H1 (cell line): ENCODE data around the gene PSAP. TPM values are rescaled to one million over a fixed set of nuclear protein-coding genes. Genes with fewer than 3 reads are reported as not detected.

Experiments used
- CTCF ChIA-PET: fragments of 300-600 bp; sonication (Branson Sonifier 250); formaldehyde crosslinking; loops from one replicate; lab custom pipeline; 2021; ENCODE audit not compliant: partially characterized antibody; lab: Charles Lee
- POLR2A ChIA-PET: fragments of 300-600 bp; sonication (Branson Sonifier 250); formaldehyde crosslinking; loops from one replicate; lab custom pipeline; 2021; ENCODE audit warnings: inconsistent platforms; ENCODE audit not compliant: partially characterized antibody; lab: Charles Lee
- DNase-seq, 2 experiments: peaks; one replicate each; pipeline versions ENCODE4 v3.0.0 to v3.0.0-alpha.2; 2010 to 2022; ENCODE audit warnings: low spot score in 2 of 2, low read depth in 1 of 2, mixed read lengths in 1 of 2
- FAIRE-seq: peaks from 2 replicates; lab custom pipeline; 2011; peaks lifted over from hg19 to GRCh38; lab: Jason Lieb, UNC
- H2AFZ ChIP-seq: 2 replicates; pipeline ENCODE4 v1.8.1; 2012; ENCODE audit warnings: low read length, inconsistent platforms
- H2AK5ac ChIP-seq: 2 replicates; pipeline ENCODE4 v1.6.1; 2013; ENCODE audit warnings: low read depth, low read length
- H2BK120ac ChIP-seq: replicated peaks from 2 replicates; pipeline ENCODE3; 2013; ENCODE audit warnings: low read depth, low read length, inconsistent platforms
- H2BK12ac ChIP-seq: 2 replicates; pipeline ENCODE4 v1.6.1; 2013; ENCODE audit warnings: low read depth, low read length
- H2BK15ac ChIP-seq: 2 replicates; pipeline ENCODE4 v1.6.1; 2013; ENCODE audit warnings: low read length
- H2BK20ac ChIP-seq: 2 replicates; pipeline ENCODE4 v1.6.1; 2013; ENCODE audit warnings: low read length
- H2BK5ac ChIP-seq: 2 replicates; pipeline ENCODE4 v1.6.1; 2013; ENCODE audit warnings: low read depth, low read length
- H3K14ac ChIP-seq: 2 replicates; pipeline ENCODE4 v1.6.1; 2013; ENCODE audit warnings: inconsistent platforms; ENCODE audit not compliant: insufficient read length
- H3K18ac ChIP-seq: 2 replicates; pipeline ENCODE4 v1.6.1; 2013; ENCODE audit warnings: low read length; ENCODE audit errors: extremely low read depth
- H3K23ac ChIP-seq: 2 replicates; pipeline ENCODE4 v1.6.1; 2013; ENCODE audit warnings: inconsistent platforms; ENCODE audit not compliant: insufficient read length
- H3K23me2 ChIP-seq: 2 replicates; pipeline ENCODE4 v1.6.1; 2013; ENCODE audit warnings: low read depth, low read length
- H3K27ac ChIP-seq: 2 replicates; pipeline ENCODE4 v1.6.1; 2011; ENCODE audit warnings: low read depth, low read length, inconsistent platforms
- H3K27me3 ChIP-seq, 4 experiments: replicated peaks in 1 of 4; 1 replicate in 1 of 4; 2 replicates in 3 of 4; pipeline versions ENCODE4 v1.6.1 to v1.8.1; 2011 to 2013; ENCODE audit warnings: low read length in 3 of 4, mild to moderate bottlenecking in 3 of 4, inconsistent platforms in 2 of 4, mixed read lengths in 2 of 4, moderate library complexity in 1 of 4; ENCODE audit not compliant: control insufficient read depth in 3 of 4, insufficient read depth in 3 of 4; ENCODE audit errors: extremely low read depth in 1 of 4
- H3K36me3 ChIP-seq, 4 experiments: 2 replicates each; pipeline versions ENCODE4 v1.6.1 to v1.8.1; 2011 to 2013; ENCODE audit warnings: mild to moderate bottlenecking in 4 of 4, low read length in 3 of 4, moderate library complexity in 2 of 4, control low read depth in 1 of 4, inconsistent platforms in 1 of 4; ENCODE audit not compliant: insufficient read depth in 4 of 4, control insufficient read depth in 2 of 4
- H3K4ac ChIP-seq: replicated peaks from 2 replicates; pipeline ENCODE3; 2013; ENCODE audit warnings: low read length, low read depth, mixed read lengths, inconsistent platforms; ENCODE audit not compliant: insufficient read length
- H3K4me1 ChIP-seq, 4 experiments: replicated peaks in 1 of 4; 1 replicate in 1 of 4; 2 replicates in 3 of 4; pipeline versions ENCODE4 v1.6.1 to v1.8.1; 2011 to 2013; ENCODE audit warnings: low read length in 3 of 4, inconsistent platforms in 2 of 4, mixed read lengths in 1 of 4; ENCODE audit not compliant: insufficient read depth in 4 of 4, control insufficient read depth in 3 of 4
- H3K4me2 ChIP-seq, 2 experiments: 2 replicates each; pipeline versions ENCODE4 v1.6.1 to v1.8.1; 2011 to 2013; ENCODE audit warnings: low read depth in 2 of 2, low read length in 2 of 2, control low read depth in 1 of 2, inconsistent platforms in 1 of 2, mild to moderate bottlenecking in 1 of 2; ENCODE audit not compliant: insufficient read depth in 1 of 2
- H3K4me3 ChIP-seq, 4 experiments: fragments of 200-600, 300-600 bp in 1 of 4; sonication (generic), shearing (Covaris generic), sonication (Bioruptor Twin) in 1 of 4; 2 replicates each; pipeline versions ENCODE4 v1.5.1 to v1.8.1; 2011 to 2016; ENCODE audit warnings: low read length in 4 of 4, low read depth in 3 of 4, control low read depth in 2 of 4, inconsistent platforms in 2 of 4, mild to moderate bottlenecking in 2 of 4, mixed read lengths in 1 of 4, moderate library complexity in 1 of 4; ENCODE audit not compliant: insufficient read depth in 2 of 4; ENCODE audit errors: extremely low read depth in 1 of 4
- H3K56ac ChIP-seq: replicated peaks from 2 replicates; pipeline ENCODE3; 2013; ENCODE audit warnings: low read depth, mild to moderate bottlenecking, mixed read lengths, low read length, inconsistent platforms; ENCODE audit not compliant: insufficient read length
- H3K79me1 ChIP-seq: 2 replicates; pipeline ENCODE4 v1.6.1; 2013; ENCODE audit warnings: low read depth, low read length, control low read depth
- H3K79me2 ChIP-seq, 2 experiments: 2 replicates each; pipeline versions ENCODE4 v1.6.1 to v1.8.1; 2012 to 2013; ENCODE audit warnings: low read length in 2 of 2, mild to moderate bottlenecking in 2 of 2, inconsistent platforms in 1 of 2; ENCODE audit not compliant: insufficient read depth in 2 of 2, control insufficient read depth in 1 of 2
- H3K9ac ChIP-seq, 4 experiments: replicated peaks in 1 of 4; 1 replicate in 1 of 4; 2 replicates in 3 of 4; pipeline versions ENCODE4 v1.6.1 to v1.8.1; 2011 to 2013; ENCODE audit warnings: low read depth in 3 of 4, low read length in 3 of 4, control low read depth in 2 of 4, mild to moderate bottlenecking in 2 of 4, moderate library complexity in 2 of 4, inconsistent platforms in 1 of 4; ENCODE audit errors: extremely low read depth in 1 of 4
- H3K9me3 ChIP-seq, 2 experiments: 2 replicates each; pipeline versions ENCODE4 v1.6.1 to v1.8.1; 2012 to 2013; ENCODE audit warnings: mild to moderate bottlenecking in 2 of 2, moderate library complexity in 2 of 2, control low read depth in 1 of 2, inconsistent platforms in 1 of 2, low read depth in 1 of 2, low read length in 1 of 2, mixed read lengths in 1 of 2; ENCODE audit not compliant: insufficient read depth in 2 of 2
- H4K20me1 ChIP-seq, 2 experiments: replicated peaks in 1 of 2; 2 replicates each; pipeline versions ENCODE3 to v1.8.1; 2011 to 2013; ENCODE audit warnings: inconsistent platforms in 2 of 2, low read length in 2 of 2, mild to moderate bottlenecking in 1 of 2; ENCODE audit not compliant: insufficient read depth in 2 of 2, control insufficient read depth in 1 of 2
- H4K5ac ChIP-seq: 2 replicates; pipeline ENCODE4 v1.6.1; 2013; ENCODE audit warnings: low read length, low read depth, mixed read lengths, inconsistent platforms; ENCODE audit not compliant: insufficient read length
- H4K8ac ChIP-seq: 2 replicates; pipeline ENCODE4 v1.8.0; 2013; ENCODE audit warnings: mild to moderate bottlenecking, moderate library complexity, low read length, inconsistent platforms; ENCODE audit not compliant: insufficient read depth; ENCODE audit errors: extremely low read depth
- H4K91ac ChIP-seq: replicated peaks from 2 replicates; pipeline ENCODE3; 2013; ENCODE audit warnings: low read length, mixed read lengths, inconsistent platforms; ENCODE audit not compliant: insufficient read length
- BACH1 ChIP-seq: IDR thresholded peaks from 2 replicates; pipeline ENCODE4 v1.6.1; 2012; ENCODE audit warnings: low read length, improper control_type of control experiment
- BRCA1 ChIP-seq: IDR thresholded peaks from 2 replicates; pipeline ENCODE4 v1.6.1; 2012; ENCODE audit warnings: low read depth, low read length, improper control_type of control experiment
- CBX5 ChIP-seq: fragments of 300-800, 300-1000 bp; sonication (generic); IDR thresholded peaks from 2 replicates; pipeline ENCODE4 v1.7.1; 2016; ENCODE audit warnings: antibody characterized with exemption, low read length, low read depth
- CTBP2 ChIP-seq: IDR thresholded peaks from 2 replicates; pipeline ENCODE4 v1.7.0; 2011; ENCODE audit warnings: borderline replicate concordance, mild to moderate bottlenecking, moderate library complexity, mixed read lengths, low read length; ENCODE audit not compliant: insufficient read depth, insufficient read length
- GTF2F1 ChIP-seq: IDR thresholded peaks from 2 replicates; pipeline ENCODE4 v1.6.1; 2012; ENCODE audit warnings: low read depth, low read length, improper control_type of control experiment, borderline replicate concordance
- HDAC2 ChIP-seq, 2 experiments: fragments of 300-600 bp in 1 of 2; sonication (generic) in 1 of 2; IDR thresholded peaks; 2 replicates each; pipeline ENCODE4 v1.6.1; 2011 to 2012; ENCODE audit warnings: low read depth in 2 of 2, low read length in 2 of 2, mild to moderate bottlenecking in 2 of 2, moderate library complexity in 2 of 2, borderline replicate concordance in 1 of 2, inconsistent platforms in 1 of 2
- KDM4A ChIP-seq: IDR thresholded peaks from one replicate; pipeline ENCODE4 v1.7.1; 2012; ENCODE audit warnings: low read depth, mild to moderate bottlenecking, moderate library complexity, low read length, inconsistent platforms; ENCODE audit not compliant: severe bottlenecking
- KDM5A ChIP-seq: fragments of 200-600 bp; IDR thresholded peaks from 2 replicates; pipeline ENCODE4 v1.7.1; 2012; ENCODE audit warnings: mild to moderate bottlenecking, low read length, inconsistent platforms, mixed read lengths
- MAFK ChIP-seq: IDR thresholded peaks from 2 replicates; pipeline ENCODE4 v1.6.1; 2012; ENCODE audit warnings: low read depth, mild to moderate bottlenecking, improper control_type of control experiment, low read length
- POLR2A ChIP-seq, 2 experiments: IDR thresholded peaks; 1 replicate in 1 of 2; 2 replicates in 1 of 2; pipeline ENCODE4 v1.6.1; 2011; ENCODE audit warnings: low read depth in 2 of 2, low read length in 2 of 2, mild to moderate bottlenecking in 2 of 2; ENCODE audit errors: control extremely low read depth in 1 of 2
- RAD21 ChIP-seq, 2 experiments: IDR thresholded peaks in 1 of 2; conservative IDR thresholded peaks in 1 of 2; 2 replicates each; pipeline ENCODE4 v1.6.1; 2011; ENCODE audit warnings: low read depth in 2 of 2, low read length in 2 of 2, improper control_type of control experiment in 1 of 2, inconsistent platforms in 1 of 2, mild to moderate bottlenecking in 1 of 2, moderate library complexity in 1 of 2
- RBBP5 ChIP-seq: IDR thresholded peaks from 2 replicates; pipeline ENCODE4 v1.7.1; 2012; ENCODE audit warnings: low read depth, mild to moderate bottlenecking, inconsistent platforms, low read length, moderate library complexity, borderline replicate concordance
- SIN3A ChIP-seq, 2 experiments: IDR thresholded peaks in 1 of 2; conservative IDR thresholded peaks in 1 of 2; 2 replicates each; pipeline ENCODE4 v1.6.1; 2011 to 2012; ENCODE audit warnings: low read length in 2 of 2, improper control_type of control experiment in 1 of 2, low read depth in 1 of 2, mild to moderate bottlenecking in 1 of 2
- SUZ12 ChIP-seq: fragments of 200-600 bp; sonication (generic); IDR thresholded peaks from 2 replicates; pipeline ENCODE4 v1.6.1; 2012; ENCODE audit warnings: mild to moderate bottlenecking, inconsistent platforms, low read length, moderate library complexity, mixed read lengths
- WGBS, 2 experiments: shearing (Covaris generic) in 1 of 2; methylation state at CpG; one replicate each; pipeline versions ENCODE4 v1.1.6 to v1.1.7; 2013 to 2015; ENCODE audit warnings: low lambda C conversion rate in 2 of 2, mixed read lengths in 2 of 2, inconsistent platforms in 1 of 2, low coverage in 1 of 2, missing lambda C conversion rate in 1 of 2; ENCODE audit not compliant: insufficient replicate concordance in 2 of 2, insufficient coverage in 1 of 2, insufficient read length in 1 of 2; ENCODE audit errors: extremely low coverage in 1 of 2, missing lambda C conversion rate in 1 of 2; 5-methylcytosine and 5-hydroxymethylcytosine counted together
- polyA plus RNA-seq, 7 experiments: library from polyadenylated mRNA; depleted of rRNA in 3 of 7; stranded (reverse) in 5 of 7; unstranded in 2 of 7; fragments of >200 nt in 5 of 7; fragments of 200-250 nt in 2 of 7; gene quantifications; 1 replicate in 5 of 7; 2 replicates in 1 of 7; 4 replicates in 1 of 7; pipeline versions ENCODE4 v1.2.1 to v1.2.3, GENCODE V29; 2011 to 2013; ENCODE audit warnings: missing spikeins in 2 of 7, mixed read lengths in 2 of 7
- total RNA-seq: library from RNA; stranded (reverse); fragmentation: NEBNext Ultra II Directional; extraction: Animal tissue kit (Norgen Biotek cat#: 25700); gene quantifications from 2 replicates; pipeline ENCODE4 v1.2.1, GENCODE V29; 2021

PSAP gene
- total and polyA plus RNA-seq, 2 of the 8 experiments (the other 6 are each of a cell fraction or from before 2014, with no cell fraction given) = 386 to 504 TPM

GRCh38 chr10:71799112-71799511, 51.9 kb downstream of the PSAP start:
- no peak overlapping the region for H3K4me3 ChIP-seq
- H3K23me2 ChIP-seq = no peaks in the 10 kb centered on the region
- H2BK20ac ChIP-seq = no peak overlapping the region
- DNase-seq (no peak), FAIRE-seq (no peak)
- WGBS, 2 experiments = 98% methylated on average over 5 of the region's 10 CpGs; no CpG with 5 or more reads in 1 of the 2 experiments
- POLR2A ChIA-PET = no interaction called here
- no peak overlapping the region for H4K8ac ChIP-seq
- H2BK5ac ChIP-seq = no peak overlapping the region; the same call in 1 of the 2 replicates
- no peak overlapping the region for H4K5ac ChIP-seq
- no peak overlapping the region for H3K18ac ChIP-seq
- H2AK5ac ChIP-seq = no peak overlapping the region
- H2BK120ac ChIP-seq = no peak overlapping the region
- no peak overlapping the region for H2BK12ac ChIP-seq
- H3K4ac ChIP-seq = no peak overlapping the region
- no peak overlapping the region for H3K9ac ChIP-seq
- no peak overlapping the region for H2AFZ ChIP-seq
- no peaks in the 10 kb centered on the region for H3K36me3 ChIP-seq
- no peak overlapping the region for H3K56ac ChIP-seq
- H3K27me3 ChIP-seq = peaks cover 0 to 5% (median 0%) of the 10 kb centered on the region in 4 experiments; a peak in 2 of 7 replicates
- H4K91ac ChIP-seq = no peak overlapping the region
- H3K4me2 ChIP-seq = no peak overlapping the region
- H3K4me1 ChIP-seq = no peaks in the 10 kb centered on the region
- H3K14ac ChIP-seq = no peak overlapping the region
- CTCF ChIA-PET = interaction anchor here (0.7 to 1.4 kb wide), 3 partner anchors 13 to 97 kb away, joined by 3 to 4 read pairs (median 3); partner anchors contain the start of gene VSIR
- H3K27ac ChIP-seq = no peak overlapping the region
- no peaks in the 10 kb centered on the region for H3K79me2 ChIP-seq
- H3K79me1 ChIP-seq = no peaks in the 10 kb centered on the region
- H2BK15ac ChIP-seq = no peak overlapping the region
- peaks cover 0 to 2% of the 10 kb centered on the region in 2 experiments for H4K20me1 ChIP-seq
- no peaks in the 10 kb centered on the region for H3K9me3 ChIP-seq
- no peak overlapping the region for H3K23ac ChIP-seq
- TF ChIP-seq HDAC2 (IDR thresholded peaks at IDR 0.05; ENCODE audit: borderline replicate concordance in 1 of 2, low read depth in 2 of 2, low read length in 2 of 2) = no peak
- no peak for TF ChIP-seq POLR2A (IDR thresholded peaks at IDR 0.05; ENCODE audit: control extremely low read depth in 1 of 2, low read depth in 2 of 2, low read length in 2 of 2)
- TF ChIP-seq KDM4A = no peak
- no peak for TF ChIP-seq SUZ12
- no peak for TF ChIP-seq MAFK
- TF ChIP-seq BACH1 = no peak
- TF ChIP-seq CBX5 = no peak
- TF ChIP-seq BRCA1 = no peak
- TF ChIP-seq GTF2F1 = no peak
- TF ChIP-seq KDM5A = no peak
- no peak for TF ChIP-seq CTBP2
- TF ChIP-seq RBBP5 = no peak
- no peak for TF ChIP-seq SIN3A (conservative IDR thresholded peaks at IDR 0.05 in 1 of 2, IDR thresholded peaks at IDR 0.05 in 1 of 2; ENCODE audit: low read depth in 1 of 2, low read length in 2 of 2)
- TF ChIP-seq RAD21 (IDR thresholded peaks at IDR 0.05 in 1 of 2, conservative IDR thresholded peaks at IDR 0.05 in 1 of 2; ENCODE audit: low read depth in 2 of 2, low read length in 2 of 2) = no peak
